Lower leg skin (tissue), 4 donors: ENCODE results near the gene MRPL55. TPM values are rescaled to one million over a fixed set of nuclear protein-coding genes. Genes with fewer than 3 reads are reported as not detected.

Experiments used
- DNase-seq, 2 donors: peaks; one replicate each; pipeline ENCODE4 v3.0.0-alpha.2; 2019; ENCODE audit warnings: low spot score in 2 of 2
- H3K4me3 ChIP-seq: fragments of 200-600 bp; sonication (generic); 2 replicates; pipeline ENCODE4 v1.5.1; 2017; ENCODE audit warnings: mild to moderate bottlenecking, low read depth; ENCODE audit not compliant: poor library complexity, severe bottlenecking
- CTCF ChIP-seq, 3 donors: fragments of 450-650 bp; IDR thresholded peaks; one replicate each; pipeline ENCODE4 v1.5.1; 2016; ENCODE audit warnings: antibody characterized with exemption in 3 of 3, mild to moderate bottlenecking in 3 of 3, moderate library complexity in 2 of 3
- POLR2A ChIP-seq, 2 donors: fragments of 450-650 bp; IDR thresholded peaks; one replicate each; pipeline ENCODE4 v1.6.1; 2016 to 2017; ENCODE audit warnings: antibody characterized with exemption in 2 of 2, mild to moderate bottlenecking in 1 of 2, moderate library complexity in 1 of 2
- WGBS, 2 donors: methylation state at CpG; one replicate each; pipeline ENCODE4 v1.1.5; 2018; 5-methylcytosine and 5-hydroxymethylcytosine counted together
- intact Hi-C: fragments of 100-400 bp; cut with DNase I; formaldehyde crosslinking; loops from one replicate; pipeline ENCODE4 v1.15.0; 2023; ENCODE audit warnings: low total_unique reads
- total RNA-seq, 4 donors: library from RNA; depleted of rRNA; stranded (reverse); fragments of >200 nt; gene quantifications; one replicate each; pipeline ENCODE4 v1.1.0, GENCODE V29; 2016

Gene MRPL55
- total RNA-seq, 4 donors from 2014 or later, result 59.1 to 100 (median 82.2) TPM

DNA sequence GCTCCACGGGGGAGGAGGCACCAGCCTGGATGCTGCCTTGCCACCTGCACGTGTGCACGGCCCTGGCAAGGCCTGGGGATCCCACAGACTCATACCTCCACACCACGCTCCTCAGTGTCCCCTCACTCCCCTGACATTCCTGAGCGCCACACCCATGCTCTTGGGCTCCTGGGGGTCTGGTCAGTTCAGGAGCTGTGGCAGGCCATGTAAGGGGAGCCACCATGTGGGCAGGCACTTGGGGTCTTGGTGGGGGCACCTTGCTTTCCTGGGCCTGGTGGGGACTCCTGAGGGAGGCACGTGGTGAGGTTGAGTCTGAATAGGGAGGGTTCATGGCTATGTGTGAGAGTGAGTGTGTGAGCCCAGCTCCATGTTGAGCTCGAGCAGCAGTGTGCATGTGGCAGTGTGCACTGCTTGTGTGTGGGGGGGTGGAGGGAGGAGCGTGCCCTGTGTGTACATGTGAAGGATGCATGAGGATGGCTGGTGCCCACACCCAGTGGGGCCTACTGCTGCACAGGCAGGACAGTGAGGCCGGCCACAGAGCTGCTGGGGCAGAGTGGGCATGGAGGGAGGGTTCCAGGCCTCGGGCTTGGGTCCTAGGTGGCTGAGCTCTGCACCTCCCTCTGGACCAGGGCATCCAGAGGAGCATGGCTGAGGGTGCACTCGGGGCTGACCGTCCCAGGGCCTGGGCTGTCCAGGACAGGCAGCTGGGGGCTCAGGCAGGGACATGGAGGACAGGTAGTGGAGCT, 42.3 kb upstream of the MRPL55 start:
- H3K4me3 ChIP-seq, result no peak overlapping the region
- 59 to 63% methylated on average over 12 of the region's 12 CpGs for WGBS, 2 donors
- TF ChIP-seq CTCF (IDR thresholded peaks at IDR 0.05) (no peak), POLR2A (IDR thresholded peaks at IDR 0.05) (no peak)
- intact Hi-C loops, result no loop called here
- peak in 1 of 2 donors; percentile 85 for DNase-seq

DNA sequence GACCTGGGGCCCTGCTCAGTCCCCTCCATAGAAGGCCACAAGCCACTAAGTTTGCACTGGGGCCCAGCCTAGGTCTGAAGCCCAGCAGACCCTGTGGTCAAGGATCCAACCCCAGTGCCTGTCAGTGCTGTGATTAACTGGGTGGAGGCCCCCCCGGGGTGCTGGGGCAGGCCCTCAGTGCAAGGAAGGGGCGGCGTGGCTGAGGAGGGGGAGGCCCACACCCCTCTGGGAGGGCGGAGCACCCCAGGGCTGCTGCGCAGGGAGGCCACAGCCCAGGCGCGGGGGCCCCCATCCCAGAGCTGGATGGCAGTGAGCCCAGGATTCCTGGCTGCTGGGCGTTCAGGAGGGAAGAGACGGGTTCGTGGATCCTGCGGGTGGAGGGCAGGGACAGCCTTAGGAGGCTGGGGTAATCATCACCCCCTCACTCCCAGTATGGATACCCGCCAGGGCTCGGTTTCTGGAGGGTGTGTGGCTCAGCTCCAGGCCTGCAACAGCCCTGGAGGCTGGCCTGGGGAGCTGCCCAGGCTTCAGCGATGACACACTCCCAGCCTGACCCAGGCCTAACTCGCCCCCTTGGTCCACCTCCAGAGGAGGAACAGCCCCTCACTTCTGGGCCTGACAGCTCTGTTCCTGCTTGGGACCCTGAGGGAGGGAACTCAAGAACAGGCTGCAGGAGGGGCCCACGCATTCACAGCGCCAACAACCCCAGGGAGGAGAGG, 41.5 kb upstream of the MRPL55 start:
- TF ChIP-seq CTCF (IDR thresholded peaks at IDR 0.05) (no peak), POLR2A (IDR thresholded peaks at IDR 0.05) (no peak)
- intact Hi-C loops, result no loop called here
- DNase-seq, result peak in 1 of 2 donors; percentile 91
- 18 to 24% methylated on average over 6 to 11 of the region's 17 CpGs for WGBS, 2 donors
- no peak overlapping the region for H3K4me3 ChIP-seq

GRCh38 chr1:228150120-228150460, 41.0 kb upstream of the MRPL55 start:
- intact Hi-C loops, result no loop called here
- 39 to 58% methylated on average over 4 to 7 of the region's 7 CpGs for WGBS, 2 donors
- peak in 1 of 2 donors; percentile 86 for DNase-seq
- TF ChIP-seq CTCF (IDR thresholded peaks at IDR 0.05) (no peak), POLR2A (IDR thresholded peaks at IDR 0.05) (no peak)
- no peak overlapping the region for H3K4me3 ChIP-seq

DNA sequence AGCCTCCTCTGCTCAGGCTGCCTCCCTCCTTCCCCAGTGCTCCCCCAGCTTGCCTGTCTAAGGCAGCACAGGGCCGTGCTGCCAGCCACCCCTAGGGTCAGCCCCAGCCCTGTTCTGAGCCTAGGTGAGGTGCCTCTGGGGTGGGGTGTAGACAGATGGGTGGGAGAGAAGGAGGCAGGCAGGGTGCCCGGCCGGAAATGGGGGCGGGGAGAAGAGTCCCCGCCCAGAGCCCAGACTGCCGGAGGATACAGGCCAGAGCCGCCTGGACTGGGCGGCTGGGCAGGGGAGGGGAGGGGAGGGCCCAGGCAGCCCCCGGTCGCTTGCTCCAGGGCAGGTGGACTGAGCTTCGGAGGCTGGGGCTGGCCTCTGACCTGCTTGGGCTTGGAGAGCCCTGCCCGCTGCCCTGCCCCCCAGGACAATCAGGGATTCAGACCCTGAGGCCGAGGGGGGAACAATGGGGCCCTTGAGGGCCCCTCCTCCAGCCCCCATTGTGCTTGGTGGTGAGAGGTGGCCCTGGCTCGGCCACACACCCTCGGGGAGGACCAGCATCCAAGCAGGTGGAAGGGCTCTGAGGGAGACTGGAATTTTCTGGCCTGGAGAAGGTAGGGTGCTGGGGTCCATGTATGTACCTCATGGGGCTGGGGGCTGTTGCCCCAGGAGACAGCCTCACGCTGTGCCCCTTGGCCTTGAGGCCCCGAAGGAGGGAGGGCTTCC, 40.5 kb upstream of the MRPL55 start, which contains the start of gene GJC2:
TSS of gene GJC2 (plus strand) at position 525 of the 714 bp plus-strand sequence. CDS start 7,829 bp downstream, outside the sequence.
- H3K4me3 ChIP-seq, result no peak within 1 kb of the TSS
- peak in 1 of 2 donors; percentile 91 for DNase-seq
- no peak for TF ChIP-seq CTCF (IDR thresholded peaks at IDR 0.05)
- no peak for TF ChIP-seq POLR2A (IDR thresholded peaks at IDR 0.05)
- intact Hi-C loops, result no loop called here
- 11 to 42% methylated on average over 12 to 17 of the region's 17 CpGs for WGBS, 2 donors

- WGBS, 2 donors, result 25 to 60% methylated on average over 4 to 8 of the region's 8 CpGs
- intact Hi-C loops, result no loop called here
- TF ChIP-seq POLR2A (IDR thresholded peaks at IDR 0.05) (no peak), CTCF (IDR thresholded peaks at IDR 0.05) (no peak)
- DNase-seq, result peak in 1 of 2 donors; percentile 83
- no peak overlapping the region for H3K4me3 ChIP-seq
Measured at GRCh38 chr1:228148935-228149405, 39.9 kb upstream of the MRPL55 start.
